Measurements from ENCODE around the gene CADM2. TPM values are rescaled to one million over a fixed set of nuclear protein-coding genes. Genes with fewer than 3 reads are reported as not detected.

The CADM2 gene
- total RNA-seq, 1 donor from 2014 or later, result not detected

DNA sequence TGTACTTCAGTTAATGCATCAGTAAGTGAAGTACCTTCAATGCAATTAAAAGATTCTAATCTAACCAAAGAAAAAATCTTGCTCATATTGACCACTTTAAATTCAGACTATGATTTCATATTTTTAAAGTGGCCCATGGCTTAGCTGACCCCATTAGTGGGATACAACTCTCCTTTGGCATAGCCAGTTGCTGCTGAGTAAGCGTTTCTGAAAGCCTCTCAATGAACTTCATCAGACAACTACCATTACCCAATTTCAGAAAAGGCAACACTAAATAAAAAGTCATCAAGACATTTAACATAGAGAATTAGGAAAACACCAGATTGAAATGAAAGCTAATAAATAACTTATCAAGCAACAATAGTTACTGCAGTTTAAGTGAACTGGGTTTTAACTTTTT, 27.0 kb downstream of the CADM2 start:
- ATAC-seq, result no peak

DNA sequence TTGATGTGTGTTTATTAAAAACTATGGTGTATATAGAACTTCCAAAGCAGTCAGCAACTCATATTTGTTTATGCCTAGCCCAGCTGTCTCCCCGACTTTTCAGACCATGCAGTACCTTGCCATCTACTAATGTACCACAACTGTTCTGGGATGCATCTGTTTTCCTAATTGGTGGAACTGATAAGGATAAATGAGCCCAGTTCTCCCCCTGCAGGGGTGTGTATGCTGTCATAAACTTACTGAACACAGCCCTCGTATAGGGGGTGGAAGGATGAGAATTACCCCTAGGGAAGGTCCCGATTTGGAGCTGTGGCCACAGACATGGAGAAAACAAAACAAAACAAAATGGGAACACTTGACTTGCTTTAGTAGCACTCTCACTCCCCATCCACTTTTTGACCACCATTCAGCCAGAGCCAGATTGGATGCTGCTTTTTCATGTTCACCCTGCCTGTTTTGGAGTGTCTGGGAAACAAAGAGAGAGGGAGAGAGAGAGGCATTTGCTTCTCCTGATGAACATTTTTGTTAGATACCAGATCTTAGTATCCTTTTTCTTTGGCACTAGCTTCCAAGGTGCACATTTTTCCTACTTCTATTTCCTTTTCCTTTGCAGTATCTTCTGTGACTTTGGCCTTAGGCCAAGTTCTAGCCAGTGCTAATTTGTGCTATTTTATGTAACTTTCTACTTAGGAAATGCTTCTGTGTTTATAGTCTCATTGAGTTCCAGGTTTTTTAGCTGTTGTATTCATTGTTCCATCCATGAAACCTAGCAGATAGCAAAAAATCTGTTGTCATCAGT, 29.1 kb downstream of the CADM2 start:
- no peak for ATAC-seq

DNA sequence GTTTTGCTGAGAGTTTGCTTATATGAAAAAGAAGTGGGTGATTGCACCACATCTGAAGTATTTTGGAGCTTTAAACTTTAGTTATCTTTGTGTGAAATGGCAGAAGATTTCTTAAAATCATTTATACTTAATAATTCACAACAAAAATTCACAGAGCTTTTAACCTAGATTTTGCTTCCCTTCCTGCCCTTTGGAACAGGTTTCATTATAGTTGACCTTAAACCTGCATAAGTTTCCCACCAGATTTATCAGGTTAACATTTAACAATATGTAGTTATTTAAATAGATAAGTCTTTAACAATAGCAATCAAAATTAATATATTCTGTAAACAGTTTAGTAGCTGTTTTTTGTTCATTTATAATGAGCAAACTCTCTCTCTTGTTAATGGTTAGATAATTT, 30.3 kb downstream of the CADM2 start:
- no peak for ATAC-seq

DNA sequence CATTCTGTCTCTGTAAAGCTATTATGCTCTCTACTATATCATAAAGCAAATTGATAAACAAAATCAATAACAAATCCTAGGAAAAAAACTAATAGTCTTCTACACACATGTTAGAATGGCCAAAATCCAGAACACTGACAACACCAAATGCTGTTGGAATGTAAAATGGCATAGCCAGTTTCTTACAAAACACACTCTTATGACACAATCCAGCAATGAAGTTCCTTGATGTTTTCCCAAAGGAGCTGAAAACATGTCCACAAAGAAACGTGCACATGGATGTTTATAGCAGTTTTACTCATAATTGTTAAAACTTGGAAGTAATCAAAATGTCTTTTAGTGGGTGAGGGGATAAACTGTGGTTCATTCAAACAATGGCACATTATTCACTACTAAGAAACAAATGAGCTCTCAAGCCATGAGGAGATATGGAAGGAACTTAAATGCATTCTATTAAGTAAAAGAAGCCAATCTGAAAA, 32.7 kb downstream of the CADM2 start:
- no peak for ATAC-seq

DNA sequence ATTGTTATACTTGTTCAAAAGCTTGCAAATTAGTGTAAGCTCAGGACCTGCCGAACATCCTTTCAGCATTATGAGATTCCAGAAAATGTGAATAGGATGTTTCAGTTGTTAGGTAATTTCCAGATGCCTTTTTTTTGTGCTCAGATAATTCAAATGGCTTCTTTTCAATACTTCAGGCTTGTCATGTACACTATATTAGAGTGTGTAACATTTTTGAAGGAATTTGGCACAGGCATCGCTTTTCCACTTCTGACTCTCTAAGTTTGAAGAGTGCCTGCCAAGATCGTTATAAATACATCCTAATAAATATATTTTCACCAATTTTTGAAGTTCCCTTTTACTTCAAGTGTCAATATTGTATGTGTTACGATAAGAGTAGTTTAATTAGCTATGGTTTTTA, 35.2 kb downstream of the CADM2 start:
- ATAC-seq, result no peak

DNA sequence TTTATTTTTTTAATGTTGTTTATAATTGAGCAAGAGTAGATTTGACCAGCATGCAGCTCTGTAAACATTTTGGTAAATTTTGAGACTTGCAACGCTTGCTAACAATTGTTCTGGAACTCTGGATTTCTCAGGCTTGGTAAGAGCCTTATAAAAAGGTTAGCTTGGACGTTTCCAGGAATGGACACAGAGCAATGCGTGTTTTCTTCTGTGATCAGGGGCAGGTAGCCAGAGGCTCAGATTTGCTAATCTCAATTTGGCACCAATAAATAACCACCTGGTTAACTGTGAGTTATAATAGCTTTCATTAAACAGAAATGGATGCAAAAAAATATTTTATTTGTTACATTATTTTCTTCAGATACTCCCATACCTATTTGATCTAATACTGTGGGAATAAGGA, 39.8 kb downstream of the CADM2 start:
- no peak for ATAC-seq

DNA sequence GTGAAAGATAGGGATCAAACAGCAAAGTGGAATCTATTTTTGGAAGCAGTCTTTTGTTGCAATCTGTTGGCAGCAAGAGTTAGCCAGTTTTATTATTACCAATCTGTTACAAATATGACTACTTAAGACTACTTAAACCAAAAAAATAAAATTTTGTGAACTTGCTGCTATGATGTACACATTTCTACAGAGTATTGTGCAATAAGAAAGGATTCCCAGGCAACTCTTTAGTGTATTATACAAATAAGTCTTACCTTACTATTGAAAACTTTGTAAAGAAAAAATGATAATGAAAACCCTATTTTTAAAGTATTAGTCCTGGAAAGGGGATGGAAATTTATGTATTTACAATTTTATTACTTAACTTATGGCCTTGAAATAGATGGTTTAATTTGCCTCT, 44.7 kb downstream of the CADM2 start:
- no peak for ATAC-seq

DNA sequence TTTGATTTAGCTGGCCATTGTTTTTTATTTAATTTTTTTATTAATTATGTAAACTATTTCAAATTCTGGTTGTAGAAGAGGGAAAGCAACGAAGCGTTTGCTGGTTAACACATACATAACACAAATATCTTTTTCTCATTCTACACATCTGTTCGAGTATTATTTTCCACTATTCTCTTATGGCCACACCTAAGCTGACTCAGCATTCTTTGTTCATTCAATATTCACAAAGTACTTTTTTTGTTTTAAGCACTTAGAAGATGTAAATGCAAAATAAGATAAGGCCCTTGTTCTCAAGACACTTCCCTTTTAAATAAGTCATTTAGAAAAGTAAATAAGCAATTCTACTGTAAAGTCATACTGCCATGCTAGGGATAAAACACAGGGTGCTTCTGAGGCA, 45.4 kb downstream of the CADM2 start:
- no peak for ATAC-seq

DNA sequence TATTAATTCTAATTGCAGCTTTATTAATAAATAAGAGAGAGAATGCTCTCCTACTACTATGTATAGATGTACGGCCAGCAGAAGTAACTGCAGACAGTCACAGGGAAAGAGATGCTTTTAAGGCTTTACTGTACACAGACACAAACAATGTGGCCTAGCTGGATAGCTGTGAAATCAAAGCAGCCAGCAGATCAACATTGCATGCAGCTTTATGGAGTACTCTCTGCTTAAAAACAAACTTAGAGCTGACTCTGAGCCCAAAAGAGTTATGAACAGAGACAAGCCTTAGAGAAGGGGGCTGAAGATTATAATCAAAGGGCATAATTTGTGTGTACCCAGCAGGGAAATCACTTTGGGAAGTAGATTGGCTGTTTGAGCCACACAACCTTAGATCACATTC, 47.2 kb downstream of the CADM2 start:
- no peak for ATAC-seq

DNA sequence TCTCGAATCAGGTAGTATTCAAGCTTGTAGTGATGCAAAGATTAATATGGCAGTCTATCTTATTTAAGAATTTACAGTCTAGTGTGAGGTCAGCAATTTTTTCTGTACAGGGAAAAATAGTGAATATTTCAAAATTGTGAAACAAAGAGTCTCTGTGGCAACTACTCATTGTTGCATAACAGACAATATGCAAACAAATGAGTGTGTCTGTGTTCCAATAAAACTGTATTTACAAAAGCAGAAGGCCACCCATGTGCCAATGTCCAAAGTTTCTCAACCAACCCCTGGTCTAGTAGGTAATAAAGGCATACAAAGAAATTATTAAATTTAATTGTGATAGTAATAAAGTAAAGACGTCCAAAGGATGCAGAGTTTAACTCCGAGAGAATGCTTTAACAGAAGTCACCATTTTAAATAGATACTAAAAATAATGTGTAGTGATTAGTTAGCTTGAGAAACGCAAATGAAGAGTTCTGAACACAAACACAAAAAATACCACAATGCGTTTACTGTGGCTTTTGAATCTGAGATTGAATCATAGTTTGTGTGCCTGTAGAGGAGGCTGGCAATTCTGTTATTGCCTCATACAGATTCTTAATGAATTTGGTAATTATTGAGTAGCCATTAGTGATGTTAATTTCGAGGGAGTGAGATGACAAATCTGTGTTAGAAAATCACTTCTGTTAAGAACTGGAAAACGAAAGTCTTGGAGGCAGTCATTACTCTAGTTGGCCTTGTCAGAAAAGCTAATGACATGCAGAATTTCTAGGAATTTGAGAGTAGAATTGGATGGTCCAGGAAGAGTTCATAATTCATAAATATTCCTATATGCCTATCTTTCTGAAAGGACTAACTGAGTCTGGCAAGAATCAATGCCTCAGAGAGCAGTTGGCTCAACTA, 48.7 kb downstream of the CADM2 start:
- ATAC-seq, result no peak

DNA sequence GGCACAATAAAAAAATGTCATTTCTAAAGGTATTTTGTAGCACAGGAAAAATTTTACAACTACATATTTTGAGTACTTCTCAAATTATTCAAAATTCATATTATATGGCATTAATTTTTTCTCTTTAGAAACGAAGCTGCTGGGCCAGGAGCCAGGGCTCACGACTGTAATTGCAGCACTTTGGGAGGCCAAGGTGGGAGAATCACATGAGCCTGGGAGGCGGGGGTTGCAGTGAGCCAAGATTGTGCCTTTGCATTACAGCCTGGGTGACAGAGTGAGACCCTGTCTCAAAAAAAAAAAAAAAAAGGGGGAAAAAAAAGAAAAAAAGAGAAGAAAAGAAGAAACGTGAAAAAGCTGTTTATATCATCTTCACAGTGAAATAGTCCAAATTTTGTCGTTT, 62.0 kb downstream of the CADM2 start:
- ATAC-seq, result no peak

DNA sequence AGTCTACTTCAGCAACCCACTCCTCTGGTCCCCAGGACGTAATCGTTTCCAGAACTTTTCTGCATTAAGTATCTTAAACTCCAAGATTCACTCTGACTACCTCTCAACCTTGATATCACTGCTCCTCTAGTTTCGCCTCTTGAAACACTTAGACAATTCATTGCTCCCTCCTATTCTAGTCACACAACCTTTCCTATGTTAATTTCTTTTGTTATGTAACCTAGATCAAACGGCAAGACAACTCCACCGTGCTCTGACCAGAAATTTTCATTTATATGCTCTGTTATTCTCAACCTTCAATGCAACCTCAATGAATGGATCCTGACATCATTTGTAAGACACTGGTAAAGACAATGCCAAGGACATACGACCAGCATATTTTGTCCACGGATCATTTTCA, 71.3 kb downstream of the CADM2 start:
- ATAC-seq, result no peak

DNA sequence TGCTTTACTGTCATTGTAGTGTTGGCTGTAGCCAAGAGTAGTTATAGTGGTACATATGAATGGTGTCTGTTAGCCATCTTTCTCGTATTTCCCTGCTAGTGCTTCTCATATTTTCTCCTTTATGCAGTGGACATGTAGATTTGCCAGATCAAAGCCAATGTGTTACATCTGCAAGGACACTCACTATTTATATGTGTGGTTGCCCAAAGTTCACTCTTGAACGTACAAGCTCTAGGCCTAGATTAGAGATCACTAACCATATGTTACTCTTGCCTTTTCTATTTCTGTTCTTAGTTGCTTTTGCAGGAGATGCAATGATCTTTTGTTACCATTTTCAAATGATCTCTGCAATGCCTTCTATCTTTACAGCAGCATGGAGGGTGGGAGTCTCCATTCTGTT, 78.4 kb downstream of the CADM2 start:
- ATAC-seq, result no peak

DNA sequence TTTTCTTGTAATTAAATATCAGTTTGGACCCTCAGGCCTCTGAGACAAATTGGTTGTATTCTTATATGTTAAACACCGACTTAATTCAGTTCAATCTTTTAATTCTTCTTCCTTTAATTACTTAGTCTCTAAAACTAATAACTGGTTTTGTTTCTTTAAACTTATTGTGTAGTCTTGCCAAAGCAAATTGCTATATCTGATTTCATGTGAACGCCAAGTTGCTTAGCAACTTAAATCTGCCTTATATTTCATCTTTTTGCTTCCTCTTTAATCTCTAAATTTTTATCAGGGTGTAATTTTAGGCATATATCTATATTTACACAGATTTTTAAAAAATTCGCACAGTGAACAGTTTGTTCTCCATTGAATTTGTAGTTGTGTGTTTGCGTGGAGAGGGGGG, 82.2 kb downstream of the CADM2 start:
- no peak for ATAC-seq

DNA sequence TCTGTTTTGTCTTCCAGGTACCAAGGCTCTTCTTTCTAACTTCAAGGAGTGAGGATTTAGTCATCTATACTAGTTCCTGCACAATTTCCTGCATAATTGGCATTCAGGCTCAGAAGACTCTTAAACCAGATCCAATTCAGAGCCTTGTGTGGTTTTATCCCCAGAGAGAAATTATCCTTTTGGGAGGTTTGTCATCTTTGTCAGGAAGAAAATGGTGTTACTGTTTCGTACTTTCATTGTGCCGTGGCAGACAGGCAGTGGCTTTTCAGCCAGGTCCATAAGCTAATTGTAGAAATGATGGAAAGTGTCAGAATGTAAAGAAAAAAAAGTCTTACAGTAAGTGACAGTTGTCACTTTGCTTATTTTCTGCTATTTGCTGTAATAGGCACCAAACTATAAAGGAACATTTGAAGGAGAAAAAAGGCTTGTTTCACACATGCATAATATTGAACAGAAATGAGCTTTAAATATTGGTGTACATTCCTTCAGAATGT, 82.8 kb downstream of the CADM2 start:
- ATAC-seq, result no peak

DNA sequence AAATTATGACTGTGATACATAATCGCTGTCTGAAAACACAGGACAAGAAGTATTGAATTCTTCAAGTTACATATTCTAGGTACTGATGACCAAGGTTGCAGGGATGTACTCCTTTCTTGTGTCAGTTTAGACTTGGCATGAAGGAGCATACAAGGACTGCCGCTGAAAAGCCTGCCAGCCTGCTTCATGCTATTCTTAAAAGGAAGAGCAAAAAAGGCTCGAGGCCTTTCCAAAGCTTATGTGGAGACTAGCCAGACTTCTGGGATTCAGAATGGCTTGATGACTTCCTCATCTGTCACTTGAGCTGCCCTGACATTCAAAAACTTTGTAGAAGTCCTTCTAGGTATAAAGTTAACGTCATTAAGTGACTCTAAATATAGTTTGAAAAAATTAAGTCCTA, 92.0 kb downstream of the CADM2 start:
- ATAC-seq, result no peak

DNA sequence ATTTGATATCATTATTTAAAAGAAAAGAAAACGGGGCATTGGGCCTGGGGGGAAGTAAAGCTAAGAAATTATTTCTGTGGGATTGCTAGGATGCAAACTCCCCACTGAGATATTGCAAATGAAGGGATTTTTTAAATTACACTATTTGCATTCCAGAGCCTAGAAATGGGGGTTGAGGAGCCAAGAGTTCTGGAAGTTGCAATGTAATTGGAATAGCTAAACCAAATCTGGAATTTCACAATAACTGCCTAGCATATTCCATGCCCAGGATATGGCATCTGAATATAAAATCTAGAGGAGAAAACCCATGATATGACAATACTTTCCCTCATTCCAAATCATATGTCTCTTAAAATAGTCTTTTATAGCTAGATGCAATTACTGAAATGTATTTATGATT, 93.0 kb downstream of the CADM2 start:
- no peak for ATAC-seq

DNA sequence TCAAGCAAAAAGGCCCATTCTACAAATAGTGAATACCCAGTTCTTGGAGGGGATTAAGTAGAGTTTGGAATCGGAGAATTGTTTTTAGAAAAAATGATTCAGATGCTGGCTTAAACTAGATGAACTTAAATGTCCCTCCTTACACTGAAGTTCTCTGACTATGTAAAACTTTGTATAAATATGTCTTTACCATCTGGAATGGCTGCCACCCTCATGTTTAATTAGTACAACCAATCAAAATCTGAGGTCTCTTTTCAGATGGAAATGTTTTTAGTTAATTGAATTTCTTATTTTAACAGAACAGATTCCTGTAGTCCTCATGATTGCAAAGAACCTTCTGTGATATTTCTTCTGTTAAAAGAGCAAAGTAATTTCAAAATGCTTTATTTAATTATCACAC, 94.8 kb downstream of the CADM2 start:
- ATAC-seq, result no peak

DNA sequence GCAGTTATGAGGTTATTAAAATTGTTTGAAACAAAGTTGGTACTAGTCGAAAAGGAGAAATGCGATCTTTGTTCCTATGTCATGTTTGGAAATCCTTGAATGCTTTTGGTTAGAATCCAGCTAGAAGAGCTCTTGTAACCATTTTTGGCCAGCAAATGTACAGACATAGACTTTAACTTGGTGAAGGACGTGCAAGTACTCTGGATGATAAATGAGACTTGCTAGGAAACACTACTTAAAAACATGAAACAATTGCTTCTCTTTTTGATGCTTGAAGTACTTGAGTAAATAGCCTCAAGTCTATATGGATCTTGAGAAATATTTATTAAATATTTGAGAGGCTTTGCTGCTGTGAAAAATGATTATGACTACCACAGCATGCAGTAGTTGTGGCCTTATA, 95.8 kb downstream of the CADM2 start:
- ATAC-seq, result no peak

DNA sequence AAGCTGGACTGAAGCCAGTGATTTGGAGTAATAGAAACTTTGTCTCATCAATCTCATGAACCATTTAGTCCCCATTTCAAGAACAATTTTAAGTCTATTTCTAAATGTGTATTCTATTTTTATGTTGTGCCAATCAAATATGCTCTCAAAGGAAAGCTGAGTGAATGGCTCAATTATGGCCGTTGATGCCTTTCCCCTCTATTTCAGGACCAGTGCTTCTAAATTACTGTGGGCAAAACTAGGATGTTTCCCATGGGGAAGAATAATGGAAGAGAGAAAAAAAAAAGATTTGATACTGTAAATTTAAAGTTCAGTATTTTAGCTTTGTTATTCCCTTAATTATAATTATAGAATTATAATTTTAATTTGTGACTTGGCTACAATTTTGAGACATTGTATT, 110.1 kb downstream of the CADM2 start:
- no peak for ATAC-seq

DNA sequence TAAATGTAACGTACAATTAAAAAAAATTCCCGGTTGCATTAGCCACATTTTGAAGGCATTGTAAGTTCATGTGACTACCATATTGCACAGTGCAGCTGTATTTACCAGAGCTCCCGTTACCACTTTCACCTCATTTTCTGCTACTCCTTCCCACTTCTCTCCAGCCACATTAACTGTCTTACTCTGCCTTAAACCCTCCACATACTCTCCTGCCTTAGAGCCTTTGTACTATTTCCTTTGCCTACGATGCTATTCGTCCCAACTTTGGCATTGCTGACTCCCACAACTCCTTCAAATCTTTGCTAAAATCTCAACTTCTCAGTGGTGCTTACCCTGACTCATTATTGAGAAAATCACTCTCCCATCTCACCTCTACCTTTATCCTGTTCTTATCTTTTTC, 115.2 kb downstream of the CADM2 start:
- no peak for ATAC-seq

DNA sequence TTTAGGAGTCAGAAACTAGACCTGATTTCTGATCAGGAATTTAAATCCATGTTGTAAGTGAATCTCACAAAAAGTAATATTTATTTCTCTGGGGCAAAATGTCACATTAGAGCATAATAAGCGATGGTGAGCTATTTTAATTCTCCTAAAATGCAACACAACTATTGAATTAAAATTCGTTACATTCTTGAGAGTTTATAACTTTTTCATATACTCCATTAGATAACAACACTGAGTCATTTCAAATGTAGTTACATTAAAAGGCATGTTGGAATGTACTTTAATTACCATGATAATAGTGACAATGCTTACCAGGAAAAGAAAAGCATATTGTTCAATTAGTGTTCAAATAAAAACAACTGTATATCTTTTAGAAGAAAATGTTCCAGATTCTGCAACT, 116.9 kb downstream of the CADM2 start:
- ATAC-seq, result no peak

DNA sequence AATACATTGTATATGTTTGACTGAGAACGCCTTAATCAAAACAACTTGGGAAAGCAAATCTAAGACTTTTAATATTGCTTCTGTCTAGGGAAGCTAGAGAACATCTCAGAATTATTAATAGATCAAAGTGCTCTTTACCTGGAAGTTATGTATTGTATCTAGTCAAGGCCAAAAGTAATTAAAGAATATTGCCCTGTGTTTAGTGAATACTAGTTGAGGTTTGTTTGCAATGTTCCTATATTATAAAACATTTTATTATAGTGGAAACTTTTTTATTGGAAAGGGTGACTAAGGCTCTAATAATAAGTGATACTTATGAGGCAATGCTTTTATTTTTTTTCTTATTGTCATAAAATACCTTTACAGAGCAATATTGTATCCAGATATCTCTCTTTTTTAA, 118.2 kb downstream of the CADM2 start:
- no peak for ATAC-seq
